ENCODE data around the gene TPM1.

TPM1 gene

DNA sequence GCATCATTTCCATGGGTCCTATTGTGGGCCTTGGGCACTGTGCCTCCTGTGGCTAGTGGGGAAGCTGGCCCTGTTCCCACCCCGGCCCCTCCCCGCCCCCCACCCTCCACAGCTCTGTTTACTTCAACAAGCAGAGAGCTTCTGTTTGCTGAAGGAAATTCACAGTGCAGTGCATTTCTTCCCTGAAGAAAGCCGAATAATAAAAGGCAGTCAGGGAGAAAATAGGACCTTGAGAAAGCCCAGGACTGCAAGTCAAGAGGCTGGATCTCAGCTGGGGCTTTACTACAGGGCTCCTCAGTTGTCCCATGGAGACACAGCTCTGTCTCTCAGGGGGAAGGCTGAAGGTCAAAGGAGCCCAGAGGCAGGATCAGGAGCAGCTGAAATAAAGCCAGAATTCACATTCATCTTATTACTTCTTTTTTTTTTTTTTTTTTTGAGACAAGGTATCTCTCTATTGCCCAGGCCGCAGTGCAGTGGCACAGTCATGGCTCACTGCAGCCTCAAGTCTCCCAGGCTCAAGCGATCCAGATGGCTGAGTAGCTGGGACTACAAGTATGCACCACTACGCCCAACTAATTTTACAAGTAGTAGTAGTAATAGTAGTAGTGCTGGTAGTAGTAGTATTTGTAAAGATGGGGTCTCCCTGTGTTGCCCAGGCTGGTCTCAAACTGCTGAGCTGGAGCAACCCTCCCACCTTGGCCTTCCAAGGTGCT is 46.1 kb downstream of the TPM1 start:
- H3K4me3 ChIP-seq (ENCODE audit: low read depth, low read length): no peak overlapping the region
- in situ Hi-C loops (cut with HindIII; ENCODE audit: low sequenced_read_pairs): no loop called here

DNA sequence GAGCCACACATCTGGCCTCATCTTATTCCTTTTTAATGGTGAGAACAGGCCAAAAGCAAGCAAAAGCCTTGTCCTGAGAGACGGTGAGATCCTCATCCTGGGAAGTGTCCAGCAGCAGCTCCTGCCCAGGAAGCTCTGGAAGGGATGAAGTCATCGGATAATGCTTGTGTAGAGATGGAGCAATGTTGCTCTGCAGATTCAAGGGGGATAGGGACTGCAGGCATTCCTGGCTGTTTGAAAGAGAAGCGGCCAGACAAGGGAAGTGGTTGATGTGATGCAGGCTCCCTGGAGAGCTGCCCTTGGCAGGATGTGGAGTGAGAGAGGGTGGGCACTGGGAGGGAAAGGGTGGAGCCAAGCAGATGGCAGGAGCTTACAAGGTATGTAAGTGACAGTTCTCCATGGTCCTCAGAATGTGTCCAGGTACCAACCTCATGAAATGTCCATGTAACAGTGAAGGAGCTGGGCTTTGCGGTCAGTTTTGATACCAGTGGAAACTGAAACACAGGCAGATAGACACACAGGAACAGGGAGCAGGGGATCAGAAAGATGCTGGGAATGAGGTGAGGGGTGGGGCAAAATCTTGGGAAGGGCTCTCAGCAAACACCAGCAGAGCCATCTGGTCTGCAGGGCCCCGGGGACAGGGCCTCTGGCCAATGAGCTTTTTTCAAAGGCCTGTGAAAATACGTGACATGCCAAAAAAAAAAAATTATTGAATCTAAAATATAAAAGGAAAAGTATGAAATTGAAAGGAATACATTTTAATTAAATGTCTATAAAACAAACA is 46.9 kb downstream of the TPM1 start:
- DNase-seq (ENCODE audit: low read depth): peak; percentile 69
- in situ Hi-C loops (cut with HindIII; ENCODE audit: low sequenced_read_pairs): no loop called here
- H3K4me3 ChIP-seq (ENCODE audit: low read depth, low read length): no peak overlapping the region
- TF ChIP-seq, protein P1, sequence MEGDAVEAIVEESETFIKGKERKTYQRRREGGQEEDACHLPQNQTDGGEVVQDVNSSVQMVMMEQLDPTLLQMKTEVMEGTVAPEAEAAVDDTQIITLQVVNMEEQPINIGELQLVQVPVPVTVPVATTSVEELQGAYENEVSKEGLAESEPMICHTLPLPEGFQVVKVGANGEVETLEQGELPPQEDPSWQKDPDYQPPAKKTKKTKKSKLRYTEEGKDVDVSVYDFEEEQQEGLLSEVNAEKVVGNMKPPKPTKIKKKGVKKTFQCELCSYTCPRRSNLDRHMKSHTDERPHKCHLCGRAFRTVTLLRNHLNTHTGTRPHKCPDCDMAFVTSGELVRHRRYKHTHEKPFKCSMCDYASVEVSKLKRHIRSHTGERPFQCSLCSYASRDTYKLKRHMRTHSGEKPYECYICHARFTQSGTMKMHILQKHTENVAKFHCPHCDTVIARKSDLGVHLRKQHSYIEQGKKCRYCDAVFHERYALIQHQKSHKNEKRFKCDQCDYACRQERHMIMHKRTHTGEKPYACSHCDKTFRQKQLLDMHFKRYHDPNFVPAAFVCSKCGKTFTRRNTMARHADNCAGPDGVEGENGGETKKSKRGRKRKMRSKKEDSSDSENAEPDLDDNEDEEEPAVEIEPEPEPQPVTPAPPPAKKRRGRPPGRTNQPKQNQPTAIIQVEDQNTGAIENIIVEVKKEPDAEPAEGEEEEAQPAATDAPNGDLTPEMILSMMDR (IDR thresholded peaks at IDR 0.05; ENCODE audit: low read depth, low read length, missing control alignments): no peak

More for the DNA sequence above, 46.1 kb downstream of the TPM1 start:
- no peak for DNase-seq (ENCODE audit: low read depth)
- TF ChIP-seq, protein P1 (IDR thresholded peaks at IDR 0.05; ENCODE audit: low read depth, low read length, missing control alignments): no peak

DNA sequence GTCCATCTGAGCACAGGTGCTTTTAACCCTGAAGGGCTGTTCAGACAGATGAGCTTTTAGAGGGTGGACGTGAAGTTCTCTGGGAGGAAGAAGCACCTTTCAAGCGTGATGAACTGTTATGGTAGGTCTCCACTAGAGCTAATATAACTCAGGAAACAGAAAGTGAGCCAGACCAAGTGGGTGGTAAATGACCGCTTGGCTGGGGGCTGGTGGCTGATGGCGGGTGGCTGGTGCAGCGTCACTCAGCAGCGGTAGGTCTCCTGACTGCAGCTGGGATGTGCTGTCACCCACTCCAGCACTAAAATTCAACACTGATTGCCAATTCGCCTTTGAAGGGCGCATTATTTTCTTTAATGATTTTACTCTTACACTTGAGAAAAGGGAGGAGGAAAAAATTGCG is 47.9 kb downstream of the TPM1 start:
- TF ChIP-seq, protein P1 (IDR thresholded peaks at IDR 0.05; ENCODE audit: low read depth, low read length, missing control alignments): no peak
- in situ Hi-C loops (cut with HindIII; ENCODE audit: low sequenced_read_pairs): no loop called here
- DNase-seq (ENCODE audit: low read depth): no peak
- no peak overlapping the region for H3K4me3 ChIP-seq (ENCODE audit: low read depth, low read length)

DNA sequence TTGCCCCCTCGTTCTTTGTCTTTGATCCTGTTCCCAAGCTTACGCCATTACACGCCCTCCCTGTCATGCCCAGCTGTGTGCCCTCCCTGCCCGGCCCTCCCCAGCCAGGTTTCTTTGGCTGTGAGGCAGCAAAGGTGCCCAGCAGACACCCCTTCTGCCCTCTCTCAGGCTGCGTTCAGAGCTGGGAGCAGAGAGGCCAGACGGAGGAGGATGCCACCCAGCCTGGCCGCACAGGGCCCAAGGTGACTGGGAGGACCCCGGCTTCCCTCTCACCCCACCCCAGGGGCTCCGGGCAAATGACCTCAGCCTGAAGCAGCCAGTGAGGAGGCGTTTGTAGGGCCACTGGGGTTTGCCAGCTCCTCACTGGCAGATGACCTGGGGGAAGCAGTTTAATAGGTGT is 48.3 kb downstream of the TPM1 start:
- no peak overlapping the region for H3K4me3 ChIP-seq (ENCODE audit: low read depth, low read length)
- in situ Hi-C loops (cut with HindIII; ENCODE audit: low sequenced_read_pairs): no loop called here
- no peak for DNase-seq (ENCODE audit: low read depth)
- TF ChIP-seq, protein P1 (IDR thresholded peaks at IDR 0.05; ENCODE audit: low read depth, low read length, missing control alignments): no peak

DNA sequence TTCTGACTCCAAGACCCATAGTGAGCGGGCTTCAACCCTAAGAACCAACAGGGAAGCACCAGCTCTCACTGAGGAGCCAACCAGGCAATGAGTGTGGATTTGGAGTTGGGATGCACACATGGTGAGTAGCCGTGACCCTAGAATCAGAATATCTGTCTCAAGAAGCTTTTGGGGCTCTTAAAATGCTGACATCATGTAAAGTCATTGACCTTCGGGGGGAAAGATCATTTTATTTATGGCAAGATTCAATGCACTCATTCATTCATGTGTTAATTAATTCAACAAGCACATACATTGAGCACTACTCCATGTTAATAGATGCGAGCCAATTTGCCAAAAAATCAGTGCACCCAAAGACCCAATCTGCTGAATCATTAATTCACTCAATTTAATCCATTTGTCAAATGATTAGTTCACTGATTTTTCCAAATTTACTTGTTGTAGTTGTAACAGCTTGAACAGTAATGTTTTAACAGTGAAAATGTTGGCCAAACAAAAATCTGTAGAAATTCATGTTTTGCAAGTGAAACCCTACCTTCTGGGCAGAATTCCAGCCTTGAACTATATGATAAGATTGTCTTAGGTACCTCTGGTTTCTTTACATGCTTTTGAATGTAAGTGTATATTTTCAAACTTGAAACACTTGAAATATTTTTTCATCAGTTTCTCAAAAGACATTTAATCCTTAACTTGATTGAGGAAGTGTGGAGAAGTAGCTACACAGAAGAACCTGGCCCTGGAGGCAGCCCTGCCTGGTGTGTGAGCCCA is 49.3 kb downstream of the TPM1 start:
- in situ Hi-C loops (cut with HindIII; ENCODE audit: low sequenced_read_pairs): no loop called here
- TF ChIP-seq, protein P1 (IDR thresholded peaks at IDR 0.05; ENCODE audit: low read depth, low read length, missing control alignments): no peak
- no peak for DNase-seq (ENCODE audit: low read depth)
- H3K4me3 ChIP-seq (ENCODE audit: low read depth, low read length): no peak overlapping the region

DNA sequence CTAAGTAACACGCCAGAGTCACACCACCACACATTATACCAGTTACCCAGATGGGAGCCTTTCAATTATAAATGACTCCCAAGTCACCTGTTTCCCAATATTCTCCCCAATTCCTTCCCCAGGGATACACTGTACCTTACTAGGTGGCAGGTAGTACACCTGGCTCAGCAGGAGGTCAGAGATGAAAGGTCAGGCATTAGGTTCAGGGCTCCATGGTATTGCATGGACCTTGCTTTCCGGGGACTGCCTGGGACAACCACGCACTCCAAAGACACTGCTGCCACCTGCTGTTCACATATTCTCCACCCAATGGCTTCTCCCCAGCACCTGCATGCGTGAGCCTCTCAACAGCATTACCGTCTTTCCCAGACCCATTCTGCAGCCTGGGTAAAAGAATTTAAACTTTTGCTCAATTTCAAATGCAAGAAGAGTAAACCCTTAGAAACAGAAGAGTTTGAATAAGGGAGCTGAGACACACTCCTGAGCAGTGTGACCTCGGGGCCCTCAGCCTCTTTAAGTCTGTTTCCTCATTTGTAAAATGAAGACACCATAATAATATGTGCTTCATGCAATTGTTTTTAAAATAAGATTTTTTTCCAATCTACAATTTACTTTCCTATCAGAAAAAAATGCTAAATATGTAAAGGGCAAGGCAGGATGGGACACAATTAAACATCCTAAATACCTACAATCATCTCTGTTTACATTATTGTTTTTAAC is 51.1 kb downstream of the TPM1 start:
- in situ Hi-C loops (cut with HindIII; ENCODE audit: low sequenced_read_pairs): no loop called here
- TF ChIP-seq, protein P1 (IDR thresholded peaks at IDR 0.05; ENCODE audit: low read depth, low read length, missing control alignments): peak; percentile 88
- peak; percentile 53 for DNase-seq (ENCODE audit: low read depth)
- H3K4me3 ChIP-seq (ENCODE audit: low read depth, low read length): no peak overlapping the region

All from astrocyte of the cerebellum (primary cell).